Colonic mucosa (tissue), 4 donors: ENCODE data around the gene TCF4. TPM values are rescaled to one million over a fixed set of nuclear protein-coding genes. Genes with fewer than 3 reads are reported as not detected.

Experiments
- DNase-seq: peaks from one replicate; pipeline ENCODE4 v3.0.0-alpha.2; 2020
- H3K27ac ChIP-seq: fragments of 200-600 bp; one replicate; pipeline ENCODE4 v1.8.0; 2021
- H3K27me3 ChIP-seq: fragments of 200-600 bp; one replicate; pipeline ENCODE4 v1.8.0; 2021
- H3K36me3 ChIP-seq: fragments of 200-600 bp; one replicate; pipeline ENCODE4 v1.8.0; 2021
- H3K4me1 ChIP-seq: fragments of 200-600 bp; one replicate; pipeline ENCODE4 v1.8.0; 2021; ENCODE audit warnings: mild to moderate bottlenecking
- H3K4me3 ChIP-seq: fragments of 200-600 bp; one replicate; pipeline ENCODE4 v1.8.0; 2021
- H3K9ac ChIP-seq, 2 donors: one replicate each; pipeline ENCODE4 v1.7.0; 2013; ENCODE audit warnings: control low read depth in 2 of 2, low read depth in 2 of 2, low read length in 2 of 2
- H3K9me3 ChIP-seq: fragments of 200-600 bp; one replicate; pipeline ENCODE4 v1.8.0; 2021
- CTCF ChIP-seq: fragments of 200-600 bp; IDR thresholded peaks from one replicate; pipeline ENCODE4 v1.8.0; 2022; ENCODE audit warnings: antibody characterized with exemption, mild to moderate bottlenecking
- intact Hi-C: fragments of 100-400 bp; cut with DNase I; formaldehyde crosslinking; loops from one replicate; pipeline ENCODE4 v1.14.1; 2022
- total RNA-seq, 2 donors: library from RNA; stranded (reverse); fragmentation: NEBNext Ultra II Directional in 1 of 2; extraction: Animal tissue kit (Norgen Biotek cat#: 25700) in 1 of 2; gene quantifications; one replicate each; pipeline ENCODE4 v1.2.1, GENCODE V29; 2021
- donor health status: healthy.
- donor health status: DM: no; HTN: no; CAD: no.
- donor health status: DM: no; HTN: no; CAD: no.

The TCF4 gene
- total RNA-seq, 2 donors from 2014 or later: 9.8 to 29.0 TPM

- Histone ChIP-seq H3K4me3 (no peak overlapping the region), H3K4me1 (no peaks in the 10 kb centered on the region), H3K27ac (no peak overlapping the region), H3K9ac (no peak overlapping the region), H3K27me3 (no peaks in the 10 kb centered on the region), H3K9me3 (no peaks in the 10 kb centered on the region), H3K36me3 (no peaks in the 10 kb centered on the region)
- no peak for DNase-seq
- no peak for TF ChIP-seq CTCF
- intact Hi-C loops: no loop called here
These were observed 35.3 kb downstream of the TCF4 start for GRCh38 chr18:55552526-55553189.

GRCh38 chr18:55551227-55551626, 36.8 kb downstream of the TCF4 start:
- H3K36me3 ChIP-seq: no peaks in the 10 kb centered on the region
- H3K4me1 ChIP-seq: no peaks in the 10 kb centered on the region
- TF ChIP-seq CTCF: no peak
- H3K4me3 ChIP-seq: no peak overlapping the region
- no peak overlapping the region for H3K27ac ChIP-seq
- intact Hi-C loops: no loop called here
- no peak overlapping the region for H3K9ac ChIP-seq
- no peaks in the 10 kb centered on the region for H3K9me3 ChIP-seq
- DNase-seq: no peak
- no peaks in the 10 kb centered on the region for H3K27me3 ChIP-seq

GRCh38 chr18:55550471-55550870, 37.5 kb downstream of the TCF4 start:
- Histone ChIP-seq H3K9ac (no peak overlapping the region), H3K27ac (no peak overlapping the region), H3K9me3 (no peaks in the 10 kb centered on the region), H3K4me3 (no peak overlapping the region), H3K36me3 (no peaks in the 10 kb centered on the region), H3K27me3 (no peaks in the 10 kb centered on the region), H3K4me1 (no peaks in the 10 kb centered on the region)
- TF ChIP-seq CTCF: no peak
- DNase-seq: no peak
- intact Hi-C loops: no loop called here

GRCh38 chr18:55549474-55550104, 38.4 kb downstream of the TCF4 start:
- no peak for DNase-seq
- Histone ChIP-seq H3K4me3 (no peak overlapping the region), H3K4me1 (no peaks in the 10 kb centered on the region), H3K36me3 (no peaks in the 10 kb centered on the region), H3K9ac (no peak overlapping the region), H3K27me3 (no peaks in the 10 kb centered on the region), H3K9me3 (no peaks in the 10 kb centered on the region), H3K27ac (no peak overlapping the region)
- TF ChIP-seq CTCF: no peak
- intact Hi-C loops: no loop called here

GRCh38 chr18:55547705-55548056, 40.3 kb downstream of the TCF4 start:
- Histone ChIP-seq H3K36me3 (no peaks in the 10 kb centered on the region), H3K4me3 (no peak overlapping the region), H3K9ac (no peak overlapping the region), H3K9me3 (no peaks in the 10 kb centered on the region), H3K4me1 (no peaks in the 10 kb centered on the region), H3K27me3 (no peaks in the 10 kb centered on the region), H3K27ac (no peak overlapping the region)
- TF ChIP-seq CTCF: no peak
- DNase-seq: no peak
- intact Hi-C loops: no loop called here
